Forelimb muscle (tissue), 1 donor: ENCODE results near the gene SERINC2. TPM values are rescaled to one million over a fixed set of nuclear protein-coding genes. Genes with fewer than 3 reads are reported as not detected.
"Not testable (repeated sequence)": the region's sequence is repeated elsewhere in the genome, so short reads cannot be mapped to it uniquely, and the experiment has no call there.

Experiments
- DNase-seq: peaks from one replicate; pipeline ENCODE4 v3.0.0-alpha.2; 2013; ENCODE audit warnings: low read depth
- polyA plus RNA-seq: library from polyadenylated mRNA; unstranded; fragments of 120-200 nt; gene quantifications from one replicate; pipeline ENCODE4 v1.2.1, GENCODE V29; 2013; ENCODE audit not compliant: insufficient read length

Gene SERINC2
- polyA plus RNA-seq, 1 donor: 35.3 TPM

- no peak for DNase-seq
Measured at GRCh38 chr1:31470794-31471315, 57.8 kb downstream of the SERINC2 start.

GRCh38 chr1:31471452-31472313, 58.7 kb downstream of the SERINC2 start:
- not testable (repeated sequence) for DNase-seq

- DNase-seq: not testable (repeated sequence)
Measured at GRCh38 chr1:31472314-31472651, 59.3 kb downstream of the SERINC2 start.

GRCh38 chr1:31472673-31473072, 59.7 kb downstream of the SERINC2 start:
- DNase-seq: not testable (repeated sequence)

- not testable (repeated sequence) for DNase-seq
Measured at GRCh38 chr1:31473508-31473907, 60.5 kb downstream of the SERINC2 start.

- DNase-seq: not testable (repeated sequence)
Measured at GRCh38 chr1:31474567-31474966, 61.6 kb downstream of the SERINC2 start.

GRCh38 chr1:31476891-31477846, 64.2 kb downstream of the SERINC2 start:
- DNase-seq: no peak

- no peak for DNase-seq
Measured at GRCh38 chr1:31478167-31478566, 65.2 kb downstream of the SERINC2 start.

- DNase-seq: no peak
Measured at GRCh38 chr1:31479811-31480210, 66.8 kb downstream of the SERINC2 start.

GRCh38 chr1:31480426-31480825, 67.4 kb downstream of the SERINC2 start:
- not testable (repeated sequence) for DNase-seq

- no peak for DNase-seq
Measured at GRCh38 chr1:31482482-31483011, 69.5 kb downstream of the SERINC2 start.

GRCh38 chr1:31483012-31483946, 70.3 kb downstream of the SERINC2 start:
- peak; percentile 72 for DNase-seq

Other genes starting within 250 kb of the SERINC2 start
- gene NKAIN1, start 173.3 kb upstream of the SERINC2 start, polyA plus RNA-seq: 1.3 TPM
- 36.7 TPM for gene SNRNP40, start 116.4 kb upstream of the SERINC2 start, polyA plus RNA-seq
- gene ZCCHC17, start 116.2 kb upstream of the SERINC2 start, polyA plus RNA-seq: 27.1 TPM
- gene FABP3, start 40.1 kb upstream of the SERINC2 start, polyA plus RNA-seq: 160 TPM
- 21.1 TPM for gene TINAGL1, start 163.3 kb downstream of the SERINC2 start, polyA plus RNA-seq
- gene HCRTR1, start 204.5 kb downstream of the SERINC2 start, polyA plus RNA-seq: 0.25 TPM
- 37.2 TPM for gene PEF1, start 231.7 kb downstream of the SERINC2 start, polyA plus RNA-seq